D721Med (cell line): ENCODE data around the gene HBE1.

Source experiments
- DNase-seq: peaks from one replicate; pipeline ENCODE4 v3.0.0; 2011; ENCODE audit warnings: low spot score; ENCODE audit not compliant: insufficient read length
- FAIRE-seq: peaks from 2 replicates; lab custom pipeline; 2011; peaks lifted over from hg19 to GRCh38; lab: Jason Lieb, UNC
- TF ChIP-seq, protein P1 (sequence below): IDR thresholded peaks from 2 replicates; pipeline ENCODE4 v1.5.1; 2012; ENCODE audit warnings: mild to moderate bottlenecking, control low read depth; ENCODE audit not compliant: insufficient read depth; ENCODE audit errors: missing control alignments

HBE1 gene

DNA sequence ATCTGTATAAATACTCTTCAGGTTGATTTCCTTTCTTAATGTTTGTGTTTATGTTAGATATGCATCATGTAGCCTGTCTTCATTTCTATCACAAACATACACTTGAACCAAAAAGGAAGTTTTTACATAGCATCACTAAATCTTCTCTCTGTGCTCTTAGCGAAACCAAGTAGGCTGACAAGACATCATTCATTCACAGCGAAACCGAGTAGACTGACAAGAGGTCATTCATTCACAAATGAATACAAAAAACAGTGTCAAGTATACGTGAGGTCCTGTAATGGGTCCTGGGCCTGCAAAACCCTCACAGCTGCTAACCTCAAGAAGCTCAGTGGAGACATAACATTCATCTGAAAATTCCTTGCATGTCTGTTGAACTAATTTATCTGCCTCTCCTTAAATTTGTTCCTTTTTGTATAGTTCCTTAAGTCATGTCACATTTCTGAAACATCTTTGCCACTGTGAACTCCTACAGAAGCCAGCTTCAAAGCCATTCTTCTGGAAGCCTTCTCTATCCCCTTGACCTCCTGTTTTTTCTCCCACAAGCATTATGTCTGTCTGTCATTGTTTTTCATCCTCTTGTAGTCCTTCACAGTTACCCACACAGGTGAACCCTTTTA, 9.8 kb upstream of the HBE1 start:
- DNase-seq (no peak), FAIRE-seq (no peak)
- TF ChIP-seq, protein P1, sequence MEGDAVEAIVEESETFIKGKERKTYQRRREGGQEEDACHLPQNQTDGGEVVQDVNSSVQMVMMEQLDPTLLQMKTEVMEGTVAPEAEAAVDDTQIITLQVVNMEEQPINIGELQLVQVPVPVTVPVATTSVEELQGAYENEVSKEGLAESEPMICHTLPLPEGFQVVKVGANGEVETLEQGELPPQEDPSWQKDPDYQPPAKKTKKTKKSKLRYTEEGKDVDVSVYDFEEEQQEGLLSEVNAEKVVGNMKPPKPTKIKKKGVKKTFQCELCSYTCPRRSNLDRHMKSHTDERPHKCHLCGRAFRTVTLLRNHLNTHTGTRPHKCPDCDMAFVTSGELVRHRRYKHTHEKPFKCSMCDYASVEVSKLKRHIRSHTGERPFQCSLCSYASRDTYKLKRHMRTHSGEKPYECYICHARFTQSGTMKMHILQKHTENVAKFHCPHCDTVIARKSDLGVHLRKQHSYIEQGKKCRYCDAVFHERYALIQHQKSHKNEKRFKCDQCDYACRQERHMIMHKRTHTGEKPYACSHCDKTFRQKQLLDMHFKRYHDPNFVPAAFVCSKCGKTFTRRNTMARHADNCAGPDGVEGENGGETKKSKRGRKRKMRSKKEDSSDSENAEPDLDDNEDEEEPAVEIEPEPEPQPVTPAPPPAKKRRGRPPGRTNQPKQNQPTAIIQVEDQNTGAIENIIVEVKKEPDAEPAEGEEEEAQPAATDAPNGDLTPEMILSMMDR, result no peak

DNA sequence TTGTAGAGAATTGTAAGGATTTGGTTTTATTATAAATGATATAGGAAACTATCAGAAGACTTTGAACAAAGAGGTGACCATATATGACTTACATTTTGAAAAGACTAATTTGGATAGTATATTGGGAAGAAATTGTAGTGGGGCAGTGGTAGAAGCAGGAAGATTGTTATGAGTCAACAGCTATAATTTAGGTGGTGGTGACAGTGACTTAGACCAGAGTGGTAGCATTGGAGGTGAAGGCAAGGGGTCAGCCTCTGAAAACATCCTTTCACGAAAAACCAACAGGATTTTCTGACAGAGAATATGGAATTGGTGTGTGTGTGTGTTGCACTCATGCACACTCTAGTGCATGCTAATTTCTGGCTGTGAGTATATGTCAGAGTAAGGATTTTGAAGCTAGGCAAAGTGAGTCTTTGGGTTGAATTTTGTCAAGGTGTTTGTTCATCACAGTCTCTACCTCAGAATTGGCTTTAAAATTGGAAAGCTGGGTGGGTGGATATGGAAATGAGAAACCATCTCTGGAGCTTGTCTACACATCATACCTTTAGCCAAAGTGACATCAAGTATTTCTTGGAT, 8.2 kb upstream of the HBE1 start:
- no peak for FAIRE-seq
- TF ChIP-seq, protein P1, result no peak
- no peak for DNase-seq

DNA sequence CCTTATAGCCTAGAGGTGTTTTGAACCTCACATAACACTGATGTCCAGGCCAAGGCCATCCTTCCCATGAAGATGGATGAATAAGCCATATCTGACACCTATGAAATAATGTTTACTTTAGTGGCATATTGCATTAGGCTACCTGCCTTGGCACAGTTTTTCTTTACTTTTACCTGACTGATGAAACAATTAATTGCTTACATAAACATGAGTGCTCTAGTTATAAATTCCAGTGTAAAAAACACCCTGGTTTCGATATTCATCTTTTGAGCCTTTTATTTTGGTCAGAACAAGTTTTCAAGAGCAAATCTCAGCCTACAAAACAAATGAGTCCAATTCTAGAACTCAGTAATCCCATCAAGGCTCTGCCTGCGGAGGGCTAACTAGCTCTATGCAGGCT, 7.0 kb upstream of the HBE1 start:
- TF ChIP-seq, protein P1, result no peak
- FAIRE-seq, result no peak
- no peak for DNase-seq

DNA sequence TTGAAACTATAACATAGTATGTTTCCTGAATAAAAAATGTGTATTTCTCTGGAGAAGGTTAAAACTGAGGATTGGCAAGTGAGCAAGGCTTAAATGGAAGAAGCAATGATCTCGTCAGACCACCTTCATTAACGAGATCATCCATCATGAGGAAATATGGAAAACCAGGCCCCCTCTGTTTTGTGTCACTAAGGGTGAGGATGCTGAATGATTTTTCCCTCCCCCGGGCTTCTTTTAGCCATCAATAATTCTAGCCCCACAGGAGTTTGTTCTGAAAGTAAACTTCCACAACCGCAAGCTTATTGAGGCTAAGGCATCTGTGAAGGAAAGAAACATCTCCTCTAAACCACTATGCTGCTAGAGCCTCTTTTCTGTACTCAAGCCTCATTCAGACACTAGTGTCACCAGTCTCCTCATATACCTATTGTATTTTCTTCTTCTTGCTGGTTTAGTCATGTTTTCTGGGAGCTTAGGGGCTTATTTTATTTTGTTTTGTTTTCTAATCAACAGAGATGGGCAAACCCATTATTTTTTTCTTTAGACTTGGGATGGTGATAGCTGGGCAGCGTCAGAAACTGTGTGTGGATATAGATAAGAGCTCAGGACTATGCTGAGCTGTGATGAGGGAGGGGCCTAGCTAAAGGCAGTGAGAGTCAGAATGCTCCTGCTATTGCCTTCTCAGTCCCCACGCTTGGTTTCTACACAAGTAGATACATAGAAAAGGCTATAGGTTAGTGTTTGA, 5.8 kb upstream of the HBE1 start:
- TF ChIP-seq, protein P1, result no peak
- no peak for DNase-seq
- FAIRE-seq, result no peak

DNA sequence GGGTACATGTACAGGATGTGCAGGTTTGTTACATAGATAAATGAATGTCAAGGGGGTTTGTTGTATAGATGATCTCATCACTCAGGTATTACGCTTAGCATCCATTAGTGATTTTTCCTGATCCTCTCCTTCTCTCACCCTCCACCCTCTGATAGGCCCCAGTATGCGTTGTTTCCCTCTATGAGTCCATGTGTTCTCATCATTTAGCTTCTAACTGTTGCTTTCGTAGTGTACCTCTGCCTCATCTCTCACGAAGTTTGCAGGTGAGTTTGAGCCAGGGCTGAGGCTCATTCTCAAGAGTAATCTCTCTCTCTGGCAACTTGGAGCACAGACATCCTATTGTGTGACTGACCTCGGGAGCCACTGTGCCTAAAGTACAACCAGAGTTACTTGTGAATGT, 4.7 kb upstream of the HBE1 start:
- TF ChIP-seq, protein P1, result no peak
- no peak for FAIRE-seq
- DNase-seq, result no peak

DNA sequence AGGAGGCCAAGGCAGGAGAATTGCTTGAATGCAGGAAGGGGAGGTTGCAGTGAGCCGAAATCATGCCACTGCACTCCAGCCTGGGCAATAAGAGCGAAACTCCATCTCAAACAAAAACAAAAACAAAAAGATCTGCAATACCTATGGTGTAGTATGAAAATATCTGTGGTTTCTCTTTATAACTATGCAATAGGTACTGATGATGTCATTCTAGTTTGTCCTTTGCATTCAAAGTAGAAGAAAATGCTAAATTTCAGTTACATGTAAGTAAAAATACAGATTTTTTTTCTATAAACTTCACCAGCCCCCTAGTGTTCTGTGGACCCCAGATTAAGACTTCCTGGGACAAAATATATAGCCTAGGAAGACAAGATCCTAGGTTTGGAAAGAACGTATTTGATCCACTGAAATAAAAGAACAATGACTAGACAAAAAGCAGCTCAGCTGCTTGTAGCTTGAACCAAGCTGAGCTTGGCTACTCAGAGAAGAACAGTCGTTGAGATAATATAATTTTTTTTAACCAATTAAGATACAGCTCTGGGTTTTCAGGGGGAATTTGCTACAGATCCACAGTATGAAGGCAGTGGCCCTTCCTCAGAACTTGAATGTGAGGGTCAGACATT, 2.8 kb upstream of the HBE1 start:
- DNase-seq (no peak), FAIRE-seq (no peak)
- TF ChIP-seq, protein P1, result no peak
